ENCODE measurements around the gene UBTD1. TPM values are rescaled to one million over a fixed set of nuclear protein-coding genes. Genes with fewer than 3 reads are reported as not detected.
A peak's percentile ranks its signal among the peaks of the same experiment; 100 is the strongest.

The UBTD1 gene
- total and polyA plus RNA-seq, 10 of the 15 experiments (the other 5 are each of a cell fraction or from before 2014, with no cell fraction given): 0.04 to 1.5 (median 1.2) TPM; not detected in 1

GRCh38 chr10:97497572-97498075 lies 1.1 kb upstream of the UBTD1 start (continued):
- TF ChIP-seq PRDM15 (CRISPR knock-in tag; IDR thresholded peaks at IDR 0.05) (no peak), MTA3 (IDR thresholded peaks at IDR 0.05; ENCODE audit: borderline replicate concordance, low read length) (no peak), YBX1 (IDR thresholded peaks at IDR 0.05) (no peak), SIN3A (IDR thresholded peaks at IDR 0.05; ENCODE audit: low read depth, low read length) (no peak; the same call in 1 of the 2 replicates), SPI1 (IDR thresholded peaks at IDR 0.05; ENCODE audit: borderline replicate concordance, insufficient read depth, low read depth, low read length) (no peak), BHLHE40 (IDR thresholded peaks at IDR 0.05; ENCODE audit: borderline replicate concordance in 1 of 2, low read depth in 2 of 2, low read length in 1 of 2) (peak in 1 of 2 experiments; percentile 26; a peak in 1 of 4 replicates), EED (IDR thresholded peaks at IDR 0.05; ENCODE audit: low read depth) (peak; percentile 42; the same call in 1 of the 2 replicates), RBBP5 (conservative IDR thresholded peaks at IDR 0.05) (no peak), MTA2 (IDR thresholded peaks at IDR 0.05; ENCODE audit: low read depth) (peak; percentile 29; the same call in 1 of the 2 replicates), SMAD5 (IDR thresholded peaks at IDR 0.05; ENCODE audit: low read depth) (peak; percentile 50; the same call in 1 of the 2 replicates), WRNIP1 (IDR thresholded peaks at IDR 0.05; ENCODE audit: borderline replicate concordance, low read depth, low read length) (no peak), POLR2AphosphoS5 (IDR thresholded peaks at IDR 0.05; ENCODE audit: low read length) (peak; percentile 93), HDAC2 (IDR thresholded peaks at IDR 0.05) (no peak), HDGF (IDR thresholded peaks at IDR 0.05) (no peak), SREBF1 (IDR thresholded peaks at IDR 0.05; ENCODE audit: low read length) (no peak), SMARCA5 (IDR thresholded peaks at IDR 0.05) (peak; percentile 9; the same call in 1 of the 2 replicates), RELB (IDR thresholded peaks at IDR 0.05; ENCODE audit: low read depth) (peak; percentile 43; the same call in 1 of the 2 replicates), POLR2A (IDR thresholded peaks at IDR 0.05; ENCODE audit: low read depth, low read length) (peak; percentile 87), TAF1 (IDR thresholded peaks at IDR 0.05; ENCODE audit: borderline replicate concordance, low read depth, low read length) (peak; percentile 78; the same call in 1 of the 2 replicates), EGR1 (IDR thresholded peaks at IDR 0.05; ENCODE audit: borderline replicate concordance in 1 of 2, low read depth in 2 of 2, low read length in 2 of 2) (no peak), CREB1 (IDR thresholded peaks at IDR 0.05; ENCODE audit: low read depth) (peak; percentile 70; the same call in 1 of the 2 replicates), E4F1 (IDR thresholded peaks at IDR 0.05; ENCODE audit: borderline replicate concordance, partially characterized antibody) (no peak), NRF1 (conservative IDR thresholded peaks at IDR 0.05; ENCODE audit: low read depth, low read length) (no peak), NR2C2 (IDR thresholded peaks at IDR 0.05; ENCODE audit: borderline replicate concordance, control insufficient read depth, insufficient read length, low read depth) (no peak), RUNX3 (IDR thresholded peaks at IDR 0.05; ENCODE audit: low read length) (no peak), TCF3 (IDR thresholded peaks at IDR 0.05; ENCODE audit: borderline replicate concordance, insufficient read depth, low read depth, low read length) (0 out of 2 replicates have a peak, but pooled peaks have one; percentile 44)

Measured in GM12878 (cell line).